SKM-1 treated with dmso at 0.1 percent for 144 hours (cell line): ENCODE measurements around the gene DYRK3.
"Not testable (repeated sequence)": the region's sequence is repeated elsewhere in the genome, so short reads cannot be mapped to it uniquely, and the experiment has no call there.

Source experiments
- DNase-seq: peaks from one replicate; lab custom pipeline; 2025; ENCODE audit not compliant: unreplicated experiment; lab: John Stamatoyannopoulos, UW

The DYRK3 gene

DNA sequence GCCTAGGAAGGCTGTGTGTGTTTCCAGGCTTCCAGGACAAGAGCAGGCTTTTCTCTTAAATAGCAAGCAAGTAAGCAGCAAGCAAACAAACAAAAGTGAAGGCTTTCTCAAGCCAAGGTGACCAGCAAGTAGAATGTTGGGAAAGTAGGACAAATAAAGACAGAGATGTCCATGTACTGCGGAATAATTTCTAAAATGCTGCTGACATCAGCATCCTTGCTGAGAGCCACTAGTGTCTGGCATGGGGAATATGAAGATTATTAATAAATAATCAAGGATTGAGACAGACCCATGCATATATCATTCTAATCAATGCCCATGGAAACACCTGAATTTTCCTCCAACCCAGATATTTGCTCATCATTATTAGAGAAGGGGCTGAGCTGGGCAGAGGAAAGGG is 6.4 kb upstream of the DYRK3 start:
- DNase-seq, result no peak

DNA sequence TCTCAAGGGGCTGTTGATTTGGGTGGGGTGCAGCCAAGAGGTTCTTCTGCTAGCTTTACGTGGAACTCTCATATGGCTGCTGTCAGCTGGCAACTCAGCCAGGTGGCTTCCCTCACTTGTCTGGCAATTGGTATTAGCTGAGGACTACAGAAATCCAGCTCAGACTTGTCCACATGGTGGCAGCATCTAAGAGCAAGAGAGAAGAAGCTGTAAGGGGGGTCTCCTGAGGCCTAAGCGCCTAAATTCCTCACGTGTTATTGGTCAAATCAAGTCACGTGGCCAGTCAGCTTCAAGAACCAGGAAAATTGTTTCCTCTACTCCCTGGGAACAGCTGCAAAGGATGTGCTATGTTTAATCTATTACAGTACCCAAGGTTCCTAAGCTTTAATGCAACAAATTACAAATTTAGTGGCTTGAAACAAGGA is 4.2 kb upstream of the DYRK3 start:
- peak; percentile 74 for DNase-seq

DNA sequence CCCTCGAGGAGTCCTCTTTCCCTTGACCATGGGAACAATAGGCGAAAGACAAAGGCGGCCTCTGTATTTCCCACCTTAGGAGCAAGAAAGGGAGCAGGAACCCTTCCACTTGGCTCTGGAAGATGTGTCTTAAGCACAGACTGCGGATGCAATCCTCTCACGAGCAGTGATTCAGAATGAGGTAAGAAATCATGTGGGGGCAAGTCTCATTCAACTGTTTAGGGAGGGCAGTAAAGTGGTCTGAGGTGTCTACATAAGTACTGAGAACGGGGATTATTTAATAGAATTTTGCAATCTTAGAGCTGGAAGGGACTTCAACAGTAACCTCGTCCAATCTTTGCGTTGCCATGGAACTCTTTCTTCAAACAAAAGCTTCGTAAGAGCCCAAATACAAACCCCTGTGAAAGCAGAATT is 1.6 kb upstream of the DYRK3 start:
- DNase-seq, result no peak

DNA sequence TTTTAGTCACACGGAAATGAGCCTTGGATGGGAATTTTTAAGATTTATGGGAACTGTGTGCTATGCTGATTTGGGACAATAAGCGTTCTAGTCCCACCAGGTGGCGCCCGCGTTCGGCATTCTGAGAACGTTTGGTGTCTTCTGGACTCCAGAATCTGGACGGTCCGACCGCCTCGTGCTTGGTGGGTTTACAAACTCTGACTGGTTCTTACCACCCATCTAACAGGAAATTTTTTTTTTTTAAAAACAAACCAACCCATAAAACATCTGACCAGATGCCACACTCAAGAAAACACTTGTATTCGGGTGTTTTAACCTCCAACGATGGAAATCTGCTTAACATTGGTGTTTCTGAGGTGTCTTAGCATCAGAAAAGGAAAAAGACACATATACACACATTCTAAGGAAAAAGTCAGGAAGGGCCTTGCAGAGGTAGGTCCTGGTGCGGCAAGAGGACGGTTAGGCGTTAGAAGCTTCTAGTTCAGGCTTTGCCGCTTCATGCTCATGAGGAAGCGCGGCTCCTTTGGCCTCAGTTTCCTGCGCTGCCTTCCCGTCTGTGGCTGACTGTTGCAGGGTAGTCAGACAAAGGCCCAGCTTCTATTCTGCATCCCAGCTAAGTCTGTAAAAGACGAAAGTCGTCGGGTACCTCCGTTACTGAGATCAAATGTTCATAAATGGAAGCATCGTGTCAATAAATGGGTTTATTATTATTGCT is 814 bp upstream of the DYRK3 start:
- DNase-seq, result peak; percentile 85

DNA sequence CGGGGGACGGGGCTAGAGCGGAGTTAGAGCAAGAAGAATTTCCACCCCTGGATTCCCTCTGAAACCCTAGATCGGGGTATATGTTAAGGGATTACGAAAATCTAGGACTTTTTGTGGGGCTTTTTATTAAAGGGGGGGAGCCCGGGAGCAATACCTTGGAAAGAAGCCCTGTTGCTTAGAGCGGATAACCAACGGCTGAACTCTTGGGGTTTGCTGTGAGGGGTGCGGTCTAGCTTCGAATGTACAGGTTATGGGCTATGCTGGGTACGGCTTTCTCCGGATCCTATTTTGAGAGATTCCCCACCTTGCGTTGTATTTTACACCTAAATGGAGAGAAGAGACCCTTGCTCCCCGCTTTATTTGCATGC is 626 bp downstream of the DYRK3 start:
- DNase-seq, result no peak

DNA sequence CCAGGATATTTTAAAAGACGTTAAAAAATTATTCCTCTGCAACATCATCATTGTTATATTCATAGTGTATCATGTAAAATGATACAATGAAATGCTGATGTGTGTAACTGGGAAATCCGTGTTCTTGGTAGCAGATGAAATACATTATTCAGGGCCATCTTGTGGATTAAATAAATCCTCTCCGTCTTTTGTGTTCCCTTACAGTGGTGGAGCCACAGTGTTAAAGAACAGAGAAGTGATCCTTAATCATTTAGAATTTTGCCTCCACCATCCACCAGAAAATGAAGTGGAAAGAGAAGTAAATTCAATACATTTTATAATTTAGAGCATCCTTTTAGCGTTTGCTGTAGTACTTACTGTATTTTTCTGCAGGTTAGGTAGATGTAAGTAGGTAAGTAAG is 1.3 kb downstream of the DYRK3 start:
- DNase-seq, result no peak

DNA sequence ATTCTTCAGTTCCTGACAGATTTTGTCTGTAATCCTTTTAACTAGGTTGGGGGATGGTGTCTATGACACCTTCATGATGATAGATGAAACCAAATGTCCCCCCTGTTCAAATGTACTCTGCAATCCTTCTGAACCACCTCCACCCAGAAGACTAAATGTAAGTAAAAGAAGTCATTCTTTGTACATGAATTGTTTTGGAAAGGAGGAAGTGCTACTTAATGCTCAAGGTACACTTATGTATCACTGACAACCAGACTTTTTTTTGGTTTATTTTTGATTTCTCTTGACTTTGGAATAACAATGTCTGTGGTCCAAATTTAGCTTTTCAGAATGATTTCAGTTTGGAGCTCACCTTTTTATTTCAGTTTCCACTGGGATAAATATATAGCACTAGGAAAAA is 2.3 kb downstream of the DYRK3 start:
- DNase-seq, result peak; percentile 32

DNA sequence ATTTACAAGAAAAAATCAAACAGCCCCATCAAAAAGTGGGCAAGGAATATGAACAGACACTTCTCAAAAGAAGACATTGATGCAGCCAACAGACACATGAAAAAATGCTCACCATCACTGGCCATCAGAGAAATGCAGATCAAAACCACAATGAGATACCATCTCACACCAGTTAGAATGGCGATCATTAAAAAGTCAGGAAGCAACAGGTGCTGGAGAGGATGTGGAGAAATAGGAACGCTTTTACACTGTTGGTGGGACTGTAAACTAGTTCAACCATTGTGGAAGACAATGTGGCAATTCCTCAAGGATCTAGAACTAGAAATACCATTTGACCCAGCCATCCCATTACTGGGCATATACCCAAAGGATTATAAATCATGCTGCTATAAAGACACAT is 6.7 kb downstream of the DYRK3 start:
- DNase-seq, result not testable (repeated sequence)

DNA sequence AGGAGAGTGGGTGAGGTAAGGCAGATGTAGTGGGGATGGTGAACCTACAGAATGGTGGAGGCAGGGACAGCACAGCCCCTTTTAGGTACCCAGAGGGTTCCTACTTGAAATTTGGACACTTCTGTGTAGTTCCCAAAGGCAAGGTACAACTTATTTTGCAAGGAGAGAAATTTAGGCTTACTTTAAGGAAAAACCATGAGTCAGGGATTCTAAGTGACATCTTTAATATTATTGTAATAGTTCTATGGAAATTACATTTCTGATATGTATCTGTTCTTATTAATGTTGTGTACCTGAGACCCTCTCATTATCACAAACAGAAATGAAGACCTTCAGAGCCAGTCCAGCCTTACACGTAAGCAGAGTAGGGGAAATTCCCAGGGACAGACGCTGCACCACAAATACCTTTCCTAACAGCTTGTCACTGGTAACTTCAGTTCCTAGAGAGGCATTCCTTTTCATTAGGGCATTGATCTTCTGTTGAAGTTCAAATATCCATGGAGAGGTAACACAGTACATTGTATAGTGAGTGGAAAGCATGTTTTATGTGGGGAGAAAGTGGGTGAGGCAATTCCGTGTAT is 7.9 kb downstream of the DYRK3 start:
- DNase-seq, result no peak

DNA sequence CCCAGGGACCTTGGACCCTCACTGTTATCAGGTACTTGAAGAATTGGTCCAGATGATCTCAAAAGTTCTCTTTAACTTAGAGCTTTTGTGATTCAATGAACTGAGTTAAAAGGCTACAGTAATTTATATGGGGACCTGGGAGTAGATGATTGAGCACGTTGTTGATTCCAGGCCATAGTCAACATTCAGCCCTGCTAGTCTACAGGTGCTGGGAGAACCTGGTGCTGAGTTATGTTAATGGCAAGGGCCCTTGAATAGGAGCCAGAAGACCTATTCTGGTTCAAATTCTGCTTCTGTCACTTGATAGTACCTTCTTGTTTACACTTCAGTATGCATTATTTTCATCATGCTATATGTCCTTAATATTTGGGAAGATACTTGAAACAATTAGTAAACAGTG is 11.2 kb downstream of the DYRK3 start:
- no peak for DNase-seq

DNA sequence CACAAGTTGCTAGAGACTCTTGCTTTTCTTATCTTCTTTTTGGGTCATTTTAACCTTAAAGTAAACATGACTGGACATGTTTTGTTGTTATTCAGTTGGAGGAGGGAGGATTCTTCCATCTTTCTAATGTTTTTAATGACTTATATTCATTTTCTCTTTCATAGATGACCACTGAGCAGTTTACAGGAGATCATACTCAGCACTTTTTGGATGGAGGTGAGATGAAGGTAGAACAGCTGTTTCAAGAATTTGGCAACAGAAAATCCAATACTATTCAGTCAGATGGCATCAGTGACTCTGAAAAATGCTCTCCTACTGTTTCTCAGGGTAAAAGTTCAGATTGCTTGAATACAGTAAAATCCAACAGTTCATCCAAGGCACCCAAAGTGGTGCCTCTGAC is 11.9 kb downstream of the DYRK3 start:
- DNase-seq, result no peak

DNA sequence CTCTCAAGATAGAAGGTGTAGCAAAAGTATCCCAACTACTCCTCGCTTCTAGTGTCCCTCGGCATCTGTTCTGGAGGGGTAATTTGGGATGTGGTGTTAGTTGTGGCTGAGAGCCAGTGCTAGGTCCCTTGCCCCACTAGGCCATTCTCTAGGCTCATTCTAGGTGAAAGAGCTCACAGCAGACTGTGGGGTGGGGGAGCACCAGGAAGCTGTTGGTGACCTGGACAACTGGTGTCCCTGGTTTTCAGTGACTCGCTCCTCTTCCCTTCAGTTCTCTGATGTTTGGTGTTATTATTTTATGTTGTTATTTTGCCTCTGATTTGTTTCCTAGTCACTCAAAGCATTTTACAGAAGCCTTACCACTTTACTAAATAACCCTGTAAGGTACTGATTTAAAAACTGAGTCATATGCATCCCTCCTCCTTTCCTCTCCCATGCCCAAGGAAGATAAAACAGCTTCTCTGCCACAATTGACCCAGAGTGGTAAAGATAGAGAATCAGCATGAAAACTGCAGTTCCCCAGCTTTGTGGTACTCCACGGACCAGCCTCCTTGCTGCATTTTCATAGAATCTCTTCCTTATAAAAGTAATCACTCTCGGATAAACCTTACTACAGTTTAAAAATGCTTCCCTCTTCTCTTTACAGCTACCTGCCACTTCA is 14.1 kb downstream of the DYRK3 start:
- no peak for DNase-seq

DNA sequence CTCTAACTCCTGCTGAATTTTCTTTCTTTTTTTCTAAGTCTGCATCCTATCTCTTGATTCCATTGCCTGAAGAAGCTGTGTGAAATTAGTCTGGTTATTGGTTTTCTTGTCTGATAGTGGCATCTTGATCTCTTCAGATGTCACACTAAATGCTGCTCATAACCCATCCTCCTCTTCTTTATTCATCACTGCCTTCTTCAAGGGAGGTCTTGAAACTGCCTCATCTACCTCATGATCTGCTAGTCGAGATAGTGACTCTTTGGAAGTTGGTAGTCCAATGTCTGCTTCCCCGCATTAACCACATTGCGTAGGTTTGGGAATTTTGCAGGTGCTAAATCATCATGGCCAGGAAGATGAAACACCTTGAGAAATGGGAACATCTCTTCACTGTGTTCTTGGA is 15.7 kb downstream of the DYRK3 start:
- DNase-seq, result no peak

DNA sequence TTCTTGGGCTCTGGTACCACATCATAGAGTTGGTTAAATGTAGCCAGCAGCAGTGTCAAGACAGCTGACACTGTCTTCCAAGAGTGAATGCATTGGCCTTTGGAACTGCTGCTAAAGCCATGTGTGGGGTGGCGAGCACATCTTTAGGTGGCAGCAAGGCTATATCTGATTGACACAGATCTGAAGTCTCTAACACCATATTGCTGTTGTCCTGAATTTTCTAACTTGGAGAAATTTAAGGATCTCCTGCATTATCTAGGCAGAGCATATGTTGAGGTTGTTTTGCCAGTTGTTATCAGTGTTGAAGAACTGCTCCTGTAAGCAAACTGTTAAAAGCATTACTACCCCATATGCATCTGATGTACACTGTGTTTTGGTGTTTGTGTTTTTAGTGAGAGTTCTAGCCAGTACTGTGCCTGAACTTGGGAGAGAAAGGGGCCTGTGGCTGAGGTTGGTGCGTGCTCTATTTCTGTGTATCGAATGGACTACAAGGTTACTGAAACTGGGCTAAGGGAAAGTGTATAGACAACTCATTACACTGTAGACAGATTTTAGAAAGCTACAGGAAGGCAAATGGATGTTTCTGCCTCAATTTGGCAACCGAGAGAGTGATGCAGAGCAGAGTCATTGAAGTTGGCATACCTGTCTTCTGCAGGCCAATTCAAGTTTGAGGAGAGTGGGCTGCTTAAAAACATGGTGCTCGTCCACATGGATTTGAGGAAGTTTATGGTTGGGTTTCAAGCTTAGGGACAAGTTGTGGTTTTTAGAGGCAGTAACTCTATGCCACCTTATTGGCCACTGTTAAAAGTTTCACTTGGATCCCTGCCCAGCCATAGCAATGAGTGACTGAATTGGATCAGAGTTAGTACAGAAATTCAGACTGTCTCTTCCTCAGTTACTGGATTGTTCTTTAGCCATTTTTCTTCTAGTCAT is 16.9 kb downstream of the DYRK3 start:
- peak; percentile 29 for DNase-seq

DNA sequence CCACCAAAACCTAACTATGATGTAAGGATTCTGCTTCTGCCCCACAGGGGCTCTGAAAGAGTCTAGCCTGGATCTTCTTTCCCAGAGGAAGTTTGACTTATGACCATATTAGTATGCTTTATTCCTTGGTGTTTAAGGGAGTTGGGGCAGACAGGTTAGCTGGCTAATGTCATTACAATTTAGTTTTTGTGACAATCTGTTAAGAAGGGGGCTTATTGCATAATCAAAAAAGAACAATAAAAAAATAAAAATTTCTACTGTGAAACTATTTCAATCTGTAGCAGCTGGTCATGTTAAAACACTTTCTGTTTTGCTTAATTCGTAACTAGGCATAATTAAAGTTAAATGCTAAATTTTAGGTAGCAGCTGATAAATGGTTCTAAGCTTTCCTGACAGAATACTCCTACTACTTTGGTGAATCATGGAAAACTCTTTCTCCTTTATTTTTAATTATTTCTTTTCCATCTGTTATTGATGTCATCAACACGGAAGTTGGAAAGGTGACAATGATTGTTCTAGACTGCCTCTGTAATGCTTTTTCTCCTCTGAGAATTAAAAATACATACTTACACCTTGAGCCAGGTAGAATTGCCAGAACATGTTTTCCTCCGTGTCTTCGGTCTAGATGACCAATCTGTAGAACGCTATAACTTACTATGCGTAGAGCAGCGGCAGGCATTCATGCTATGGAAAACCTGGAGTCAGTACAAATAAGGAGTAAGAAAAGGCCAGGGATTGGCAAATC is 18.6 kb downstream of the DYRK3 start:
- no peak for DNase-seq

DNA sequence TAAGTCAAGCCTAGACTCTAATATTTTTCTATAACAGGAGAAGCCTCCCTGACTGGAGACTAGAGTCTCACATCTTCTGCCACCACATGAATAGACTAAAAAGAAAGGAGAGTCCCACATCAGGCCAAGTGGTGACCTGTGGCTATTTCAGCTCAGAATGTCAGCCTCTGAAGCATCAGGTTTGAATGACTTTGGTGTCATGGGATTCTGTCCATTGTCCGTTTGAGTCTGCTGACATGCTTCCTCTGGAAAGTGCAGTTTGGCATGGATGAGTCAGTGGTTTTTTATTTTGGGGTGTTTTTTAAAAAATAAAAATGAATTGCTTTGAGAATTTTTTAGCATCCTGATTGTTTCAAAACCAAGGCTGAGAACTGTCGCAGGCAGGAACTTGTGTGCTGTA is 19.5 kb downstream of the DYRK3 start:
- DNase-seq, result no peak

DNA sequence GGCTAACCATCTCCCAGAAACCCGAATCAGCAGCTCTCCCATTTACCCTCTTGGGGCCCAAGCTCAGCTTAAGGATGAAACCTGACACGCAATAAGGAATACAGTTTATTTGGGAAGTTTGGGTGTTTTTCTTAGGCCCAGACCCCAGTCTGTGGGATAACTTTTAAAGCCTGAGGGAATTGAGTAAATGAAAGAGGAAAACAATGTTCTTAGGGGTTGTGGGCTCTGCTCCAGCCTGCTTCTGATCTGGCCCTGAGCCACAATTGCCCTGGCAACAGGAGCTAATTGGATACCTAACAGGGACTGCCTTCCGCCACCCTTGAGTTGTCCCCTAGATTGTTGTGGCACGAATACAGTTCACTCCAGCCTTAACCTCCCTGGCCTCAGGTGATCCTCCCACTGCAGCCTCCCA is 20.1 kb downstream of the DYRK3 start:
- no peak for DNase-seq

DNA sequence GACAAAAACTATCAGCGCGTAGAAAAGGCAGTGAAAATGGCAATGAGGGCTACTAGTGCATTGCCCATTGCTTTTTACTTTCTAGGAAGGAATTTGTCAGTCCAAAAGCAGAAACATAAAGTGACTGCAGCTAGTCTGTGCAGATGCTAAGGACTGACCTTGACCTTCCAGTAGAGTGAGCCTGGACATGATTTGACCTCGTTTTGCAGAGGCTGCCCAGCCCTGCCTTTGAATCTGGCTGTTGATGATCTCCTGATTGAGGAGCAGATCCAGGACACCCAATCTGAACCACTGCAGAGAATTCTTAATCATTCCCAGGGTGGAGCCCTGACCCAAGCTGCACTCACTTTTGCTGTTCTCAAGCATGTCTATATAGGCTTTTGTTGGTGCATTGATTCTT is 21.6 kb downstream of the DYRK3 start:
- DNase-seq, result no peak

DNA sequence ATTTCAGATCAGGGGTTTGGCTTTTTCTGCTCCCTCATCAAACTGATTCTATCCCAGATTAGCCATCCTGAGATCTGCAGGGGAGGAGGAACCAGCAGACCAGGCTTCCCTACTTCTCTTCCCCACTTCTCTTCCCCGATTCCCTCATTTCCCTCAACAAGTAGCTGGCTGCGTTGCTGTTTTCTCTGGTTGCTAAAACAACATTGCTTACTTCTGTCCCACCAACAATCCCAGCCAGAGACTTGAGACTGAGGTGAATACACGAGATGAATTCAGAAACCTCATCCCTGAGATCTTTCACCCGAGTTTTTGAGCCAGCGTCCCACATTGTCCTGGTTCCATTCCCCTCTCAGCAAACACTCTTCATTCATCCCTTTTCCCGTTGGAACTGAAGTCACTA is 22.4 kb downstream of the DYRK3 start:
- DNase-seq, result no peak

DNA sequence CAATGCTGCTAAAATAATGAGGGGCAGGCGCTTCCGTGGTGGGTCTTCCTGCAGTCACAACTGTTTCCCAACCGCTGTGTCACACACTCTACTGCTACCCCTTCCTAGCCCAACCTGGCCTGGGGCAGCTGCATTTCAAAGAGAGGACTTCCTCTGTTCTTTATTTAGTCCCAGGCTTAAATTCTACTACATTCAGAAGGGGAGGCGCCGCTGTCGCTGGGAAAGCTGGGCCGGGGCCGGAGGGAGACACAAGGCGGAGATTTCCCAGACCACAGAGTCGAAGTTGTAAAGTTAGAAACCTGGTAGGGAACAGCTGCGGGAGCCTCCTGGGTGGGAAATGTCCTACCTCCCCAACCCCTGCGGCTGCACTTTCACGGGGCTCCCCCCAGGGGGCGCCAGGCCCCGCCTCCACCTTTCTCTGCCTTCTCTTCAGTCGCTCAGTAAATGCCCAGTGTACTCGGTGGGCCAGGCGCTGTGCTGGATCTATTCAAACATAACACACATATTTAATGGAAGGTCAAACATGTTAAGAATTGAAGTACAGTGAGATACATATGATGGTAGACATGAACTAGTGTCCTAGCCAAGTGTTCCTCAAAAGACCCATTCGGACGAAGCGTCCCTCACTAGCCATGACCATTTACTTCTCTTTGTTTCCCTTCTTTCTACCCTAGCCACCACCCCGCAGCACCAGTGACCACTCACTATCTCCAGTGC is 23.1 kb downstream of the DYRK3 start:
- peak; percentile 69 for DNase-seq
